ENCODE measurements around the gene CD99. TPM values are rescaled to one million over a fixed set of nuclear protein-coding genes. Genes with fewer than 3 reads are reported as not detected.

Gene CD99
- polyA plus RNA-seq, 1 donor (not counting 4 experiments of a cell fraction or from before 2014, with no cell fraction given) = 74.4 TPM

DNA sequence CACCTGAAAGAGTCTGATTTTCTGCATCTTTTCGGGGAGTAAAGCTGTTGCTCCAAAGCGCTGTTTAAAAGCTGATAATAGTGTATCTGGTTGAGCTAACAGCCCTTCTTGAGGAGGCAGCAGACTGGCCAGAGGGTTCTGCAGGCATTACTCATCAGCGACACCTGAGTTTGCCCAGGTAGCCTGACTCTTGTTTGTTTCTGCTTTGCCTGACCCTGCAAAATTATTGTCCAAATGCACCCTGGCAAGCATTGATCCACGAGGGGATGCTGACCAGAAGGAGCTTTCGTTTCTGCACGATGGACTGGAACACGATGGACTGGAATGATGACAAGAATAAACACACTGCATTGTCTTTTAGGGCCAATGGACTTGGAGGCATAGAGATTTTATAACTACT lies 6.2 kb downstream of the CD99 start:
- H3K27me3 ChIP-seq (ENCODE audit: control insufficient read depth, extremely low read depth, insufficient read depth, low read length) = no peaks in the 10 kb centered on the region
- peak overlapping the region in 1 of 3 experiments; percentile 14 for H3K4me3 ChIP-seq (ENCODE audit: control insufficient read depth in 2 of 3, extremely low read depth in 1 of 3, insufficient read depth in 2 of 3, low read depth in 1 of 3, low read length in 3 of 3)
- no peaks in the 10 kb centered on the region for H3K9me3 ChIP-seq (ENCODE audit: control insufficient read depth, low read depth, low read length)
- DNase-seq (ENCODE audit: low read depth, low spot score) = no peak
- peaks cover 5% of the 10 kb centered on the region for H4K20me1 ChIP-seq (ENCODE audit: control insufficient read depth, extremely low read depth, insufficient read depth, low read length)
- H3K9ac ChIP-seq (ENCODE audit: control insufficient read depth, extremely low read depth, insufficient read depth, low read length) = peak overlapping the region; percentile 33
- no peak for TF ChIP-seq EZH2 (IDR thresholded peaks at IDR 0.05; ENCODE audit: low read length)
- TF ChIP-seq, protein P1, sequence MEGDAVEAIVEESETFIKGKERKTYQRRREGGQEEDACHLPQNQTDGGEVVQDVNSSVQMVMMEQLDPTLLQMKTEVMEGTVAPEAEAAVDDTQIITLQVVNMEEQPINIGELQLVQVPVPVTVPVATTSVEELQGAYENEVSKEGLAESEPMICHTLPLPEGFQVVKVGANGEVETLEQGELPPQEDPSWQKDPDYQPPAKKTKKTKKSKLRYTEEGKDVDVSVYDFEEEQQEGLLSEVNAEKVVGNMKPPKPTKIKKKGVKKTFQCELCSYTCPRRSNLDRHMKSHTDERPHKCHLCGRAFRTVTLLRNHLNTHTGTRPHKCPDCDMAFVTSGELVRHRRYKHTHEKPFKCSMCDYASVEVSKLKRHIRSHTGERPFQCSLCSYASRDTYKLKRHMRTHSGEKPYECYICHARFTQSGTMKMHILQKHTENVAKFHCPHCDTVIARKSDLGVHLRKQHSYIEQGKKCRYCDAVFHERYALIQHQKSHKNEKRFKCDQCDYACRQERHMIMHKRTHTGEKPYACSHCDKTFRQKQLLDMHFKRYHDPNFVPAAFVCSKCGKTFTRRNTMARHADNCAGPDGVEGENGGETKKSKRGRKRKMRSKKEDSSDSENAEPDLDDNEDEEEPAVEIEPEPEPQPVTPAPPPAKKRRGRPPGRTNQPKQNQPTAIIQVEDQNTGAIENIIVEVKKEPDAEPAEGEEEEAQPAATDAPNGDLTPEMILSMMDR (optimal IDR thresholded peaks at IDR 0.05 in 1 of 3, IDR thresholded peaks at IDR 0.05 in 1 of 3, conservative IDR thresholded peaks at IDR 0.05 in 1 of 3; ENCODE audit: extremely low read depth in 1 of 3, insufficient read depth in 2 of 3, low read length in 3 of 3) = no peak
- H2AFZ ChIP-seq (ENCODE audit: control insufficient read depth, low read length) = no peak overlapping the region
- FAIRE-seq = no peak
- dilution Hi-C loops (cut with MboI; ENCODE audit: extremely low pct_ligation_motif_present, low sequenced_read_pairs) = no loop called here
- H3K9me1 ChIP-seq (ENCODE audit: control insufficient read depth, extremely low read depth, insufficient read depth, low read length) = peaks cover 6% of the 10 kb centered on the region
- peak overlapping the region; percentile 79 for H3K27ac ChIP-seq (ENCODE audit: control insufficient read depth, insufficient read depth, low read length)
- H3K79me2 ChIP-seq (ENCODE audit: control insufficient read depth, insufficient read depth, low read length) = peaks cover 87% of the 10 kb centered on the region
- peaks cover 0 to 3% of the 10 kb centered on the region in 2 experiments for H3K36me3 ChIP-seq (ENCODE audit: control insufficient read depth in 2 of 2, extremely low read depth in 1 of 2, insufficient read depth in 2 of 2, low read length in 2 of 2)
- H3K4me2 ChIP-seq (ENCODE audit: control insufficient read depth, extremely low read depth, insufficient read depth, low read depth, low read length) = peak overlapping the region; percentile 76
- H3K4me1 ChIP-seq (ENCODE audit: control insufficient read depth, extremely low read depth, insufficient read depth, low read length) = peaks cover 47% of the 10 kb centered on the region

DNA sequence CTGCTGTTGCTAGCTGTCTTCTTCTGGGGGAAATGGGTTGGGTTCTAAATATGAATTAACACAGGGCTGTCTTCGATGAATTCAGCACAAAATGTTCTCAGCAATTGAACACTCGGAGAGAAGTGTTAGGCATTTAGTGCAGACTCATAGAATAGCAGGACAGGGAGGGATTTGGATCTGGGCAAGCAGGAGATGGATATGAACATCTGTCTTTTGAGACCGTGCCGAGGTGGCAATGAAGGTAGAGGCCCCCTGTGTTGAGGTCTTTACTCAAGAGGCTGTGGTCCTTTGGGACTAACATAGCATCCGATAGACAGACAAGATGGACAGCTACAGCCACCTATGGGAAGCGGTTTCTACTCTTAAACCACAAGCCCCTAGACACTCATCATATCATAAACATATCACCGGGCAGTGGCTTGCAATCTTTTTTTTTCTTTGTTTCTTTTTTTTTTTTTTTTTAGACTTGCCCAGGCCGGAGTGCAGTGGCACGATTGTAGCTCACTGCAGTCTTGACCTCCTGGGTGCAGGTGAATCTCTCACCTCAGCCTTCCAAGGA lies 6.7 kb downstream of the CD99 start:
- H3K36me3 ChIP-seq (ENCODE audit: control insufficient read depth in 2 of 2, extremely low read depth in 1 of 2, insufficient read depth in 2 of 2, low read length in 2 of 2) = peaks cover 0 to 3% of the 10 kb centered on the region in 2 experiments
- no peak overlapping the region for H3K27ac ChIP-seq (ENCODE audit: control insufficient read depth, insufficient read depth, low read length)
- peaks cover 87% of the 10 kb centered on the region for H3K79me2 ChIP-seq (ENCODE audit: control insufficient read depth, insufficient read depth, low read length)
- peaks cover 43% of the 10 kb centered on the region for H3K4me1 ChIP-seq (ENCODE audit: control insufficient read depth, extremely low read depth, insufficient read depth, low read length)
- H3K4me3 ChIP-seq (ENCODE audit: control insufficient read depth in 2 of 3, extremely low read depth in 1 of 3, insufficient read depth in 2 of 3, low read depth in 1 of 3, low read length in 3 of 3) = no peak overlapping the region
- peaks cover 4% of the 10 kb centered on the region for H3K9me1 ChIP-seq (ENCODE audit: control insufficient read depth, extremely low read depth, insufficient read depth, low read length)
- no peak overlapping the region for H2AFZ ChIP-seq (ENCODE audit: control insufficient read depth, low read length)
- H3K27me3 ChIP-seq (ENCODE audit: control insufficient read depth, extremely low read depth, insufficient read depth, low read length) = no peaks in the 10 kb centered on the region
- no peaks in the 10 kb centered on the region for H3K9me3 ChIP-seq (ENCODE audit: control insufficient read depth, low read depth, low read length)
- peak overlapping the region; percentile 76 for H3K4me2 ChIP-seq (ENCODE audit: control insufficient read depth, extremely low read depth, insufficient read depth, low read depth, low read length)
- no peak for TF ChIP-seq EZH2 (IDR thresholded peaks at IDR 0.05; ENCODE audit: low read length)
- H4K20me1 ChIP-seq (ENCODE audit: control insufficient read depth, extremely low read depth, insufficient read depth, low read length) = peaks cover 5% of the 10 kb centered on the region
- dilution Hi-C loops (cut with MboI; ENCODE audit: extremely low pct_ligation_motif_present, low sequenced_read_pairs) = no loop called here
- FAIRE-seq = no peak
- no peak for DNase-seq (ENCODE audit: low read depth, low spot score)
- no peak overlapping the region for H3K9ac ChIP-seq (ENCODE audit: control insufficient read depth, extremely low read depth, insufficient read depth, low read length)

DNA sequence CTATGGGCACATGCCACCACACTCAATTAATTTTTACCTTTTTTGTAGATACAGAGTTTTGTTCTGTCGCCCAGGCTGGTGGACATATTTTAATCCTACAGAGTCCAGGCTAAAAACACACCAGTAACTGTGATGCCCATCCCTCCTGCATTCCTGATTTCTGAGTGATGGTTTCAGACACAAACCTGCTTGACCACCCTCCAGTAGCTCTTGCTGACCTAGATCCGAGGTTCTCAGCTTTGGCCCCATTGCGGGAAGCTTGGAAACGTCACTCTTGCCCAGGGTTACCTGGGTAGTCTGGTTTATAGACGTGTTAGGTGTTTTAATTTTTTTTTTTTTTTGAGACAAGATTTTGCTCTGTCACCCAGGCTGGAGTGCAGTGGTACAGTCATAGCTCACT lies 7.5 kb downstream of the CD99 start:
- Histone ChIP-seq H3K36me3 (ENCODE audit: control insufficient read depth in 2 of 2, extremely low read depth in 1 of 2, insufficient read depth in 2 of 2, low read length in 2 of 2) (peaks cover 0 to 3% of the 10 kb centered on the region in 2 experiments), H2AFZ (ENCODE audit: control insufficient read depth, low read length) (no peak overlapping the region), H3K4me2 (ENCODE audit: control insufficient read depth, extremely low read depth, insufficient read depth, low read depth, low read length) (no peak overlapping the region), H3K27me3 (ENCODE audit: control insufficient read depth, extremely low read depth, insufficient read depth, low read length) (no peaks in the 10 kb centered on the region), H3K27ac (ENCODE audit: control insufficient read depth, insufficient read depth, low read length) (no peak overlapping the region), H3K79me2 (ENCODE audit: control insufficient read depth, insufficient read depth, low read length) (peaks cover 87% of the 10 kb centered on the region), H3K9ac (ENCODE audit: control insufficient read depth, extremely low read depth, insufficient read depth, low read length) (no peak overlapping the region), H4K20me1 (ENCODE audit: control insufficient read depth, extremely low read depth, insufficient read depth, low read length) (peaks cover 5% of the 10 kb centered on the region), H3K9me3 (ENCODE audit: control insufficient read depth, low read depth, low read length) (no peaks in the 10 kb centered on the region), H3K9me1 (ENCODE audit: control insufficient read depth, extremely low read depth, insufficient read depth, low read length) (peaks cover 4% of the 10 kb centered on the region), H3K4me1 (ENCODE audit: control insufficient read depth, extremely low read depth, insufficient read depth, low read length) (peaks cover 44% of the 10 kb centered on the region), H3K4me3 (ENCODE audit: control insufficient read depth in 2 of 3, extremely low read depth in 1 of 3, insufficient read depth in 2 of 3, low read depth in 1 of 3, low read length in 3 of 3) (no peak overlapping the region)
- dilution Hi-C loops (cut with MboI; ENCODE audit: extremely low pct_ligation_motif_present, low sequenced_read_pairs) = no loop called here
- TF ChIP-seq, protein P1 (optimal IDR thresholded peaks at IDR 0.05 in 1 of 3, IDR thresholded peaks at IDR 0.05 in 1 of 3, conservative IDR thresholded peaks at IDR 0.05 in 1 of 3; ENCODE audit: extremely low read depth in 1 of 3, insufficient read depth in 2 of 3, low read length in 3 of 3) = no peak
- no peak for TF ChIP-seq EZH2 (IDR thresholded peaks at IDR 0.05; ENCODE audit: low read length)
- DNase-seq (ENCODE audit: low read depth, low spot score) = no peak
- FAIRE-seq = no peak
